ENCODE results near the gene GABRR2.

GABRR2 gene

GRCh38 chr6:89272596-89272995 lies 42.5 kb downstream of the GABRR2 start:
- DNase-seq (ENCODE audit: low read depth): no peak
- no peak for TF ChIP-seq CTCF (IDR thresholded peaks at IDR 0.05; ENCODE audit: low read depth, low read length, missing control alignments)
- no peak overlapping the region for H3K4me3 ChIP-seq (ENCODE audit: low read depth, low read length)

- no peak overlapping the region for H3K4me3 ChIP-seq (ENCODE audit: low read depth, low read length)
- no peak for TF ChIP-seq CTCF (IDR thresholded peaks at IDR 0.05; ENCODE audit: low read depth, low read length, missing control alignments)
- DNase-seq (ENCODE audit: low read depth): peak; percentile 16
These were observed 44.0 kb downstream of the GABRR2 start for GRCh38 chr6:89270951-89271721.

GRCh38 chr6:89269981-89270380 lies 45.1 kb downstream of the GABRR2 start:
- TF ChIP-seq CTCF (IDR thresholded peaks at IDR 0.05; ENCODE audit: low read depth, low read length, missing control alignments): no peak
- DNase-seq (ENCODE audit: low read depth): no peak
- H3K4me3 ChIP-seq (ENCODE audit: low read depth, low read length): no peak overlapping the region

- H3K4me3 ChIP-seq (ENCODE audit: low read depth, low read length): no peak overlapping the region
- no peak for TF ChIP-seq CTCF (IDR thresholded peaks at IDR 0.05; ENCODE audit: low read depth, low read length, missing control alignments)
- DNase-seq (ENCODE audit: low read depth): no peak
These were observed 45.8 kb downstream of the GABRR2 start for GRCh38 chr6:89269252-89269651.

- no peak for TF ChIP-seq CTCF (IDR thresholded peaks at IDR 0.05; ENCODE audit: low read depth, low read length, missing control alignments)
- H3K4me3 ChIP-seq (ENCODE audit: low read depth, low read length): no peak overlapping the region
- no peak for DNase-seq (ENCODE audit: low read depth)
These were observed 46.3 kb downstream of the GABRR2 start for GRCh38 chr6:89268776-89269175.

- no peak for TF ChIP-seq CTCF (IDR thresholded peaks at IDR 0.05; ENCODE audit: low read depth, low read length, missing control alignments)
- no peak for DNase-seq (ENCODE audit: low read depth)
- no peak overlapping the region for H3K4me3 ChIP-seq (ENCODE audit: low read depth, low read length)
These were observed 47.2 kb downstream of the GABRR2 start for GRCh38 chr6:89267918-89268317.

- H3K4me3 ChIP-seq (ENCODE audit: low read depth, low read length): no peak overlapping the region
- TF ChIP-seq CTCF (IDR thresholded peaks at IDR 0.05; ENCODE audit: low read depth, low read length, missing control alignments): no peak
- DNase-seq (ENCODE audit: low read depth): no peak
These were observed 50.8 kb downstream of the GABRR2 start for GRCh38 chr6:89264296-89264695.
